Right ventricle myocardium superior (tissue), 1 donor: ENCODE data around the gene RHCE. TPM values are rescaled to one million over a fixed set of nuclear protein-coding genes. Genes with fewer than 3 reads are reported as not detected.
"Not testable (repeated sequence)": the region's sequence is repeated elsewhere in the genome, so short reads cannot be mapped to it uniquely, and the experiment has no call there.

Source experiments
- ATAC-seq: fragments of 200-7000 bp; cut with Tn5 transposase; one replicate; pipeline ENCODE4 v1.9.1; 2020; ENCODE audit warnings: mild to moderate bottlenecking; ENCODE audit not compliant: poor library complexity
- DNase-seq: peaks from one replicate; pipeline ENCODE4 v3.0.0-alpha.2; 2020
- intact Hi-C: fragments of 100-400 bp; cut with DNase I; formaldehyde crosslinking; loops from one replicate; pipeline ENCODE4 v1.11.2; 2022
- total RNA-seq: library from RNA; stranded (reverse); fragmentation: NEBNext Ultra II Directional; extraction: Animal tissue kit (Norgen Biotek cat#: 25700); gene quantifications from one replicate; pipeline ENCODE4 v1.2.1, GENCODE V29; 2021
- donor health status: DM: no; HTN: yes; CAD: no; lungs with severe emphysema.

RHCE gene
- total RNA-seq, 1 donor from 2014 or later: 1.0 TPM

- intact Hi-C loops, DNase-seq: not testable (repeated sequence)
- ATAC-seq: peak; percentile 56
Observed at GRCh38 chr1:25362634-25363559, 57.7 kb downstream of the RHCE start.

GRCh38 chr1:25361901-25362300 lies 58.7 kb downstream of the RHCE start:
- ATAC-seq (no peak), DNase-seq (no peak)
- intact Hi-C loops: no loop called here

GRCh38 chr1:25360596-25361581 lies 59.7 kb downstream of the RHCE start:
- intact Hi-C loops: no loop called here
- DNase-seq (no peak), ATAC-seq (no peak)

GRCh38 chr1:25356848-25357247 lies 63.8 kb downstream of the RHCE start:
- intact Hi-C loops: no loop called here

GRCh38 chr1:25356441-25356840 lies 64.2 kb downstream of the RHCE start:
- intact Hi-C loops: no loop called here
- ATAC-seq: no peak
- no peak for DNase-seq

More at GRCh38 chr1:25356848-25357247, 63.8 kb downstream of the RHCE start:
- no peak for DNase-seq
- no peak for ATAC-seq

GRCh38 chr1:25355841-25356395 lies 64.7 kb downstream of the RHCE start:
- intact Hi-C loops: no loop called here
- no peak for ATAC-seq

GRCh38 chr1:25349606-25350005 lies 71.0 kb downstream of the RHCE start:
- ATAC-seq (no peak), DNase-seq (no peak)
- intact Hi-C loops: no loop called here

More at GRCh38 chr1:25355841-25356395, 64.7 kb downstream of the RHCE start:
- no peak for DNase-seq

GRCh38 chr1:25347556-25347955 lies 73.1 kb downstream of the RHCE start:
- DNase-seq (no peak), ATAC-seq (no peak)
- intact Hi-C loops: no loop called here

- ATAC-seq (no peak), DNase-seq (no peak)
- intact Hi-C loops: no loop called here
Observed at GRCh38 chr1:25343872-25344271, 76.8 kb downstream of the RHCE start.

- no peak for ATAC-seq
- intact Hi-C loops: no loop called here
Observed at GRCh38 chr1:25342846-25343245, 77.8 kb downstream of the RHCE start.

GRCh38 chr1:25341746-25342145 lies 78.9 kb downstream of the RHCE start:
- DNase-seq (no peak), ATAC-seq (no peak)
- intact Hi-C loops: no loop called here

More at GRCh38 chr1:25342846-25343245, 77.8 kb downstream of the RHCE start:
- DNase-seq: no peak

GRCh38 chr1:25338986-25339385 lies 81.6 kb downstream of the RHCE start:
- DNase-seq (no peak), ATAC-seq (no peak)
- intact Hi-C loops: no loop called here

GRCh38 chr1:25338188-25338981 lies 82.2 kb downstream of the RHCE start, which contains the start of gene TMEM50A:
Gene TMEM50A (plus strand): TSS chr1:25338334. CDS start chr1:25340487, 2,153 bp downstream.
- intact Hi-C loops: no loop called here
- ATAC-seq (peak; percentile 98), DNase-seq (peak; percentile 94)

GRCh38 chr1:25337483-25338187 lies 83.0 kb downstream of the RHCE start:
- DNase-seq, intact Hi-C loops: not testable (repeated sequence)
- peak; percentile 90 for ATAC-seq

GRCh38 chr1:25336922-25337354 lies 83.7 kb downstream of the RHCE start:
- ATAC-seq (peak; percentile 72), DNase-seq (peak; percentile 67)
- intact Hi-C loops: not testable (repeated sequence)

- intact Hi-C loops, DNase-seq: not testable (repeated sequence)
- peak; percentile 22 for ATAC-seq
Observed at GRCh38 chr1:25329950-25330349, 90.7 kb downstream of the RHCE start.

GRCh38 chr1:25329336-25329735 lies 91.3 kb downstream of the RHCE start:
- intact Hi-C loops, ATAC-seq: not testable (repeated sequence)

More at GRCh38 chr1:25329336-25329735, 91.3 kb downstream of the RHCE start:
- not testable (repeated sequence) for DNase-seq
